Upper lobe of left lung (tissue), 6 donors: ENCODE measurements around the gene LAMC1. TPM values are rescaled to one million over a fixed set of nuclear protein-coding genes. Genes with fewer than 3 reads are reported as not detected.
"Not testable (repeated sequence)": the region's sequence is repeated elsewhere in the genome, so short reads cannot be mapped to it uniquely, and the experiment has no call there.

Experiments used
- ATAC-seq, 2 donors: fragments of 200-7000 bp; cut with Tn5 transposase; one replicate each; pipeline ENCODE4 v1.9.1; 2022; ENCODE audit warnings: mild to moderate bottlenecking in 2 of 2, moderate library complexity in 2 of 2; ENCODE audit not compliant: low FRiP score in 2 of 2
- DNase-seq, 2 donors: peaks; one replicate each; pipeline ENCODE4 v3.0.0-alpha.2; 2019 to 2020
- H3K27ac ChIP-seq, 4 donors: fragments of 200-600 bp; sonication (generic); one replicate each; pipeline ENCODE4 v1.5.1; 2016 to 2019
- H3K27me3 ChIP-seq, 4 donors: fragments of 200-600 bp; sonication (generic); one replicate each; pipeline ENCODE4 v1.5.1; 2017 to 2019
- H3K36me3 ChIP-seq, 4 donors: fragments of 200-600 bp; sonication (generic); one replicate each; pipeline ENCODE4 v1.5.1; 2016 to 2019
- H3K4me1 ChIP-seq, 4 donors: fragments of 200-600 bp; sonication (generic); one replicate each; pipeline ENCODE4 v1.5.1; 2018 to 2019
- H3K4me3 ChIP-seq, 4 donors: fragments of 200-600 bp; sonication (generic); one replicate each; pipeline ENCODE4 v1.5.1; 2017 to 2019; ENCODE audit warnings: mild to moderate bottlenecking in 2 of 4, moderate library complexity in 1 of 4
- H3K9me3 ChIP-seq, 4 donors: fragments of 200-600 bp; sonication (generic); one replicate each; pipeline ENCODE4 v1.5.1; 2018 to 2019
- EP300 ChIP-seq, 4 donors: sonication (generic); formaldehyde crosslinking; IDR thresholded peaks; one replicate each; pipeline ENCODE4 v1.5.1; 2017; ENCODE audit warnings: antibody characterized with exemption in 4 of 4, control low read depth in 2 of 4
- POLR2A ChIP-seq, 4 donors: fragments of 450-650 bp; IDR thresholded peaks; one replicate each; pipeline ENCODE4 v1.5.1; 2016 to 2017; ENCODE audit warnings: antibody characterized with exemption in 4 of 4, mild to moderate bottlenecking in 2 of 4
- POLR2AphosphoS5 ChIP-seq, 2 donors: sonication (generic); formaldehyde crosslinking; IDR thresholded peaks; one replicate each; pipeline ENCODE4 v1.5.1; 2017; ENCODE audit warnings: antibody characterized with exemption in 2 of 2
- WGBS, 2 donors: methylation state at CpG; one replicate each; pipeline ENCODE4 v1.1.5; 2017 to 2018; 5-methylcytosine and 5-hydroxymethylcytosine counted together
- total RNA-seq, 6 donors: library from RNA; depleted of rRNA in 4 of 6; stranded (reverse); fragments of >200 nt in 4 of 6; gene quantifications; one replicate each; pipeline versions ENCODE4 v1.1.0 to v1.2.1, GENCODE V29; 2016 to 2021
- TF ChIP-seq, protein P1 (sequence below), 6 experiments: fragments of 450-650 bp in 4 of 6; fragments of 200-600 bp in 2 of 6; sonication (generic) in 2 of 6; IDR thresholded peaks; one replicate each; pipeline ENCODE4 v1.5.1; 2016 to 2019; ENCODE audit warnings: antibody characterized with exemption in 6 of 6
- donor health status: DM: no; HTN: no; CAD: no; lungs with moderate emphysema.
- donor health status: DM: no; HTN: yes; CAD: no; lungs with severe emphysema.

LAMC1 gene
- total RNA-seq, 6 donors from 2014 or later: 92.0 to 232 (median 134) TPM

DNA sequence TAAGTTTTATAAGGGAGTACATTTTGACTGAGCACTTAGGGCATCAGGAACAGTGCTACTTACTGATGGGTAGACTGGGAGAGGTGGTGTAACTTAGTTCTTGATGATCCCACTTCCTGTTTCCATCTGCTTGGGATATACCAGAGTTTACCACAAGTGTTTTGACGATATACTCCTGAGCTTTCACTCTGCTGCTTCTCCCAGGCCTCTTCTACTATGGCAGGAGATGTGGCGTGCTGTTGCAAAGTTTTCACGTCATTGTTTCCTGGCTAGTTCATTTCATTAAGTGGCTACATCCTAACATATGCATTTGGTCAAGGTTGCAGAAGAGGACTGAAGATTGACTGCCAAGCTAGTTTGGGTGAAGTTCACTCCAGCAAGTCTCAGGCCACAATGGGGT lies 121.5 kb downstream of the LAMC1 start:
- H3K36me3 ChIP-seq: peaks cover 0 to 38% (median 8%) of the 10 kb centered on the region in 4 donors
- DNase-seq: no peak
- no peak for ATAC-seq

DNA sequence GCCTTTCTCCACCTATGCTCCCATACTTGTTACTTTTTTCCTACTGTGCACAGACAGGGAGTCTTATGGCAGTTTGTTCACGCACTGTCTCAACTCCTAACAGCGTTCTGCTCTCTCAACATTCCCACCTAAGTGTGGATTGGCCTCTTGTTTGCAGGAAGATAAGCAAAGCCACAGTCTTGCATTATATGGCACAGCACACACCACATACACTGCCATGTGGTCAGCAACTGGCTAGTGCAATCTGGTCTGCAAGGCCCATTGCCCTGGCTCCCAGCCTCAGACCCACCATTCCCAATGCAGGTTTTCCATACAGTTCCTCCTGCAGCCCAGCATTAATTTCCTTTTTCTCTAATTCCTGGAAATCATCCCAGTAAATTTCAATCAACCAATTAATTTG lies 124.5 kb downstream of the LAMC1 start:
- ATAC-seq (peak in 1 of 2 donors; percentile 53), DNase-seq (no peak)
- no peak for TF ChIP-seq EP300 (IDR thresholded peaks at IDR 0.05)
- TF ChIP-seq, protein P1, sequence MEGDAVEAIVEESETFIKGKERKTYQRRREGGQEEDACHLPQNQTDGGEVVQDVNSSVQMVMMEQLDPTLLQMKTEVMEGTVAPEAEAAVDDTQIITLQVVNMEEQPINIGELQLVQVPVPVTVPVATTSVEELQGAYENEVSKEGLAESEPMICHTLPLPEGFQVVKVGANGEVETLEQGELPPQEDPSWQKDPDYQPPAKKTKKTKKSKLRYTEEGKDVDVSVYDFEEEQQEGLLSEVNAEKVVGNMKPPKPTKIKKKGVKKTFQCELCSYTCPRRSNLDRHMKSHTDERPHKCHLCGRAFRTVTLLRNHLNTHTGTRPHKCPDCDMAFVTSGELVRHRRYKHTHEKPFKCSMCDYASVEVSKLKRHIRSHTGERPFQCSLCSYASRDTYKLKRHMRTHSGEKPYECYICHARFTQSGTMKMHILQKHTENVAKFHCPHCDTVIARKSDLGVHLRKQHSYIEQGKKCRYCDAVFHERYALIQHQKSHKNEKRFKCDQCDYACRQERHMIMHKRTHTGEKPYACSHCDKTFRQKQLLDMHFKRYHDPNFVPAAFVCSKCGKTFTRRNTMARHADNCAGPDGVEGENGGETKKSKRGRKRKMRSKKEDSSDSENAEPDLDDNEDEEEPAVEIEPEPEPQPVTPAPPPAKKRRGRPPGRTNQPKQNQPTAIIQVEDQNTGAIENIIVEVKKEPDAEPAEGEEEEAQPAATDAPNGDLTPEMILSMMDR (IDR thresholded peaks at IDR 0.05): no peak
- no peak for TF ChIP-seq POLR2AphosphoS5 (IDR thresholded peaks at IDR 0.05)
- no peak for TF ChIP-seq POLR2A (IDR thresholded peaks at IDR 0.05)
- WGBS, 2 donors: 19 to 84% methylated on average over 2 of the region's 2 CpGs
- no peaks in the 10 kb centered on the region for H3K4me1 ChIP-seq
- H3K4me3 ChIP-seq: no peak overlapping the region
- H3K27me3 ChIP-seq: no peaks in the 10 kb centered on the region
- peak overlapping the region in 1 of 4 donors; percentile 2 for H3K27ac ChIP-seq
- H3K9me3 ChIP-seq: no peaks in the 10 kb centered on the region
- peaks cover 0 to 15% (median 2%) of the 10 kb centered on the region in 4 donors for H3K36me3 ChIP-seq

More for the DNA sequence above, 121.5 kb downstream of the LAMC1 start:
- H3K27ac ChIP-seq: no peak overlapping the region
- peaks cover 0 to 1% (median under 1%) of the 10 kb centered on the region in 4 donors for H3K4me1 ChIP-seq
- TF ChIP-seq POLR2A (IDR thresholded peaks at IDR 0.05) (no peak), POLR2AphosphoS5 (IDR thresholded peaks at IDR 0.05) (no peak), EP300 (IDR thresholded peaks at IDR 0.05) (no peak)
- TF ChIP-seq, protein P1 (IDR thresholded peaks at IDR 0.05): no peak
- no peak overlapping the region for H3K4me3 ChIP-seq
- H3K9me3 ChIP-seq: no peaks in the 10 kb centered on the region
- WGBS, 2 donors: 59 to 66% methylated on average over 3 of the region's 3 CpGs
- H3K27me3 ChIP-seq: no peaks in the 10 kb centered on the region

- Histone ChIP-seq H3K4me3 (no peak overlapping the region), H3K36me3 (peaks cover 0 to 7% (median 0%) of the 10 kb centered on the region in 4 donors), H3K27me3 (no peaks in the 10 kb centered on the region), H3K4me1 (no peaks in the 10 kb centered on the region), H3K27ac (peak overlapping the region in 1 of 4 donors; percentile 46), H3K9me3 (no peaks in the 10 kb centered on the region)
- WGBS, 2 donors: 65 to 72% methylated on average over 5 of the region's 5 CpGs
- no peak for DNase-seq
- peak in 1 of 2 donors; percentile 87 for ATAC-seq
- TF ChIP-seq POLR2AphosphoS5 (IDR thresholded peaks at IDR 0.05) (no peak), EP300 (IDR thresholded peaks at IDR 0.05) (peak in 1 of 4 donors; percentile 21)
These were observed 125.4 kb downstream of the LAMC1 start for GRCh38 chr1:183148599-183148998.

GRCh38 chr1:183149273-183149672 lies 126.1 kb downstream of the LAMC1 start:
- Histone ChIP-seq H3K9me3 (no peaks in the 10 kb centered on the region), H3K4me3 (no peak overlapping the region), H3K27ac (peak overlapping the region in 2 of 4 donors; percentile 3 to 46), H3K27me3 (no peaks in the 10 kb centered on the region), H3K36me3 (peaks cover 0 to 5% (median 0%) of the 10 kb centered on the region in 4 donors), H3K4me1 (no peaks in the 10 kb centered on the region)
- DNase-seq (no peak), ATAC-seq (no peak)
- TF ChIP-seq POLR2A (IDR thresholded peaks at IDR 0.05): no peak
- TF ChIP-seq, protein P1 (IDR thresholded peaks at IDR 0.05): no peak
- no peak for TF ChIP-seq POLR2AphosphoS5 (IDR thresholded peaks at IDR 0.05)
- no peak for TF ChIP-seq EP300 (IDR thresholded peaks at IDR 0.05)
- 73 to 93% methylated on average over 1 of the region's 1 CpG for WGBS, 2 donors

GRCh38 chr1:183150032-183150431 lies 126.8 kb downstream of the LAMC1 start:
- not testable (repeated sequence) for H3K4me3 ChIP-seq, DNase-seq, ATAC-seq, H3K9me3 ChIP-seq, H3K27me3 ChIP-seq, H3K36me3 ChIP-seq, H3K27ac ChIP-seq, H3K4me1 ChIP-seq
- 94 to 100% methylated on average over 1 of the region's 1 CpG for WGBS, 2 donors

DNA sequence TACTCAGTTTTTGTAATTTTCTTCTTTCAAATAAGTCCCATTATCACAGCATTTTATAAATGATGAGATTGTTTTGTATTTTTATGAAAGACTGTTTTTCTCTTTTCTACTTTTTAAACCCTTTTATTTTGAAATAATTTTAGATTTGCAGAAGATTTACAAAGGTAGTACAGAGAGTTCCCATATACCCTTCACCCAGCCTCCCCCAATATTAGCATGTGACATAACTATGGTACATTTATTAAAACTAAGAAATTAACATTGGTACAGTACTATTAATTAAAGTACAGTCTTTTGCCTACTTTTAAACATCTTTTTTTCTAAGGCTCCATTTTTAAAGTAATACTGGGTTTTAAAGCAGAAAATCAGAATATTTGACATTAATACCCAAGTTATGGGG lies 127.2 kb downstream of the LAMC1 start:
- Histone ChIP-seq H3K4me1 (no peaks in the 10 kb centered on the region), H3K27me3 (no peaks in the 10 kb centered on the region), H3K4me3 (no peak overlapping the region), H3K36me3 (no peaks in the 10 kb centered on the region), H3K9me3 (no peaks in the 10 kb centered on the region), H3K27ac (no peak overlapping the region)
- ATAC-seq: no peak
- TF ChIP-seq EP300 (IDR thresholded peaks at IDR 0.05) (no peak), POLR2AphosphoS5 (IDR thresholded peaks at IDR 0.05) (no peak), POLR2A (IDR thresholded peaks at IDR 0.05) (no peak)
- TF ChIP-seq, protein P1 (IDR thresholded peaks at IDR 0.05): no peak
- DNase-seq: no peak
